ENCODE measurements around the gene UGT1A1. TPM values are rescaled to one million over a fixed set of nuclear protein-coding genes. Genes with fewer than 3 reads are reported as not detected.
"Not testable (repeated sequence)": the region's sequence is repeated elsewhere in the genome, so short reads cannot be mapped to it uniquely, and the experiment has no call there.

Gene UGT1A1
- polyA plus RNA-seq (ENCODE audit: insufficient read depth in 1 of 5, insufficient read length in 5 of 5, low replicate concordance in 1 of 5): under 1 TPM in 4 of 5 donors, not detected in 1; 0.05 to 0.10 (median 0.08) TPM
- long read RNA-seq, donor 1: 0 reads
- long read RNA-seq, donor 2: 0 reads
- long read RNA-seq, donor 3: 0 reads
- long read RNA-seq, donor 4: 0 reads
- long read RNA-seq, donor 5: 0 reads
- long read RNA-seq, donor 6: 0 reads
- long read RNA-seq, donor 7: 0 reads
- long read RNA-seq, donor 8: 0 reads

DNA sequence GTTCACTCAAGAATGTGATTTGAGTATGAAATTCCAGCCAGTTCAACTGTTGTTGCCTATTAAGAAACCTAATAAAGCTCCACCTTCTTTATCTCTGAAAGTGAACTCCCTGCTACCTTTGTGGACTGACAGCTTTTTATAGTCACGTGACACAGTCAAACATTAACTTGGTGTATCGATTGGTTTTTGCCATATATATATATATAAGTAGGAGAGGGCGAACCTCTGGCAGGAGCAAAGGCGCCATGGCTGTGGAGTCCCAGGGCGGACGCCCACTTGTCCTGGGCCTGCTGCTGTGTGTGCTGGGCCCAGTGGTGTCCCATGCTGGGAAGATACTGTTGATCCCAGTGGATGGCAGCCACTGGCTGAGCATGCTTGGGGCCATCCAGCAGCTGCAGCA lies at the start of gene UGT1A1:
TSS of gene UGT1A1 (plus strand) at position 228 of the 400 bp plus-strand sequence. CDS start at position 246, 18 bp downstream.
- no peak for DNase-seq

DNA sequence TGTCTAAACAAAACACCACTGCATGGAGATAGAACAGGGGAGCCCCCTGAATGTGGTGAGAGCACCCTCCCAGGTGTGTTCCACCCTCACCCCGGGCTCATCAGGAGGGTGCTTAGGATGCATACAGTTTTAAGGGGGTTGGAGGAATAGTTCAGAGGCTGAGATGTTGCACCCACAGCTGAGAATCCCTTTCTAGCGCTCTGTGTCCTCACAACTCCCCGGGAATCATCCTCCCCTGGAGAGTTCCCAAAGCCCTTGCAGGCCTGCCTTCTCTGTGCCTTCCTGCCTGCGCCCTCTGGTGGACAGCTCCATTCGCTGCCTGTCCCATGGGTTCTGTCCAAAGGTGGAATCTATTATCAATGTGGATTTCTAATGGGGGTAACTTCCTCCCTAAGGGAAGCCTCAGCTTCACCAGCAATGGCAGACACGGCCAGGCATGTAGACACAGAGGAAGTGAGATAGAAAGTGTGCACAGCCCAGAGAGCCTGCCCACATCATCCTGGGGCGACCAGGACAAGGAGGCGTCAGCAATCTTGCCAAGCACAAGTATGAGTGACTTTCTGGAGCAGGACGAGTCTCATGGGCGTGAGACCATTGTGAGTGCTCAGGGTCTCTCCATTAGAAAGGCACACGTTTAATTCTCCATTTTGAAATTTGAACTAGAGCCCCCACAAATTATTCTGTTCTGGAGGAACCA lies 48.6 kb upstream of the UGT1A1 start:
- DNase-seq: peak; percentile 52 to 66

DNA sequence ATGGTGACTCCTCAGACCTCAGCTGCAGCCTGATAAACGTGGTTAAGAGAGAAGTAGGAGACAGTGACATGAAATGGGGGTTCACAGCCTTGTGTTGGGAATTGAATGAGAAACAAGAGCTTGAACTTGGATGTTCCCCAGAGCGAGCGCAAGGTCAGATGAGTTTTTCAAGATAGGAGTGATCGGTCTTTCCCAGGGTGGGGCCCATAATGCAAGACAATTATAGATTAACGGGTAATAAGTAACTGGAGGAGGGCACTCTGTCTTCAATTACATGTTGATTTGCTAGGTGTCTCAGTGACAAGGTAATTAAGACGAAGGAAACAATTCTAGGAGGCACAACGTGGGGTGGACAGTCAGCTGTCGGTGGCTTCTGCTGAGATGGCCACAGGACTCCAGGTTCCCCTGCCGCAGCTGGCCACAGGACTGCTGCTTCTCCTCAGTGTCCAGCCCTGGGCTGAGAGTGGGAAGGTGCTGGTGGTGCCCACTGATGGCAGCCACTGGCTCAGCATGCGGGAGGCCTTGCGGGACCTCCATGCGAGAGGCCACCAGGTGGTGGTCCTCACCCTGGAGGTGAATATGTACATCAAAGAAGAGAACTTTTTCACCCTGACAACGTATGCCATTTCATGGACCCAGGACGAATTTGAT lies 47.3 kb upstream of the UGT1A1 start, which contains the start of gene UGT1A5:
TSS of gene UGT1A5 (plus strand) at position 297 of the 651 bp plus-strand sequence. CDS start at position 382, 85 bp downstream.
- no peak for DNase-seq

DNA sequence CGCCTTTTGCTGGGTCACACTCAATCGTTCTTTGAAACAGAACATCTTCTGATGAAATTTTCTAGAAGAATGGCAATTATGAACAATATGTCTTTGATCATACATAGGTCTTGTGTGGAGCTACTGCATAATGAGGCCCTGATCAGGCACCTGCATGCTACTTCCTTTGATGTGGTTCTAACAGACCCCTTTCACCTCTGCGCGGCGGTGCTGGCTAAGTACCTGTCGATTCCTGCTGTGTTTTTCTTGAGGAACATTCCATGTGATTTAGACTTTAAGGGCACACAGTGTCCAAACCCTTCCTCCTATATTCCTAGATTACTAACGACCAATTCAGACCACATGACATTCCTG lies 46.8 kb upstream of the UGT1A1 start:
- no peak for DNase-seq

DNA sequence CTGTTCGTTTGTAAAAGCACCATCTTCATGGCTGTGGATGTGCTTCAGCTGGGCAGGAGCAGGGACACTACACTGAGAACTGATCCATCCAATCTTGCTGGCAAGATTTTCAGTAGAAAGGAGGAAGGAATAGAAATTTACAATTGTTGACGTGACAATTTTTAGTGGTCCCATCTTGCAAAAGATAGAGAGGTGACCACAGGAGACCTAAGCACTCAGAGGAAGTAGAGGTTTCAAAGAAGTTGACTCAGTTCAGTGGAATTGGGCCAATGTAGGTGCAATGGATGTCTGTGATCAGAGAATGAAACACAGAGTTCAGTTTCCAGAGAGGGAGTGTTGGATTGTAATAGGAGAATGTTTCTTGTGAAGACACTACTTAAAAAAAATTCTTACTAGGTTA lies 45.9 kb upstream of the UGT1A1 start:
- DNase-seq: no peak

DNA sequence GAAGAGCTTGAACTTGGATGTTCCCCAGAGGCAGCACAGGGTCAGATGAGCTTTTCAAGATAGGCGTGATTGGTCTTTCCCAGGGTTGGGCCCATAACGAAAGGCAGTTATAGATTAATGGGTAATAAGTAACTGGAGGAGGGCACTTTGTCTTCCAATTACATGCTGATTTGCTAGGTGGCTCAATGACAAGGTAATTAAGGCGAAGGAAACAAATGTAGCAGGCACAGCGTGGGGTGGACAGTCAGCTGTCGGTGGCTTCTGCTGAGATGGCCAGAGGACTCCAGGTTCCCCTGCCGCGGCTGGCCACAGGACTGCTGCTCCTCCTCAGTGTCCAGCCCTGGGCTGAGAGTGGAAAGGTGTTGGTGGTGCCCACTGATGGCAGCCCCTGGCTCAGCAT lies 41.5 kb upstream of the UGT1A1 start, which contains the start of gene UGT1A4:
TSS of gene UGT1A4 (plus strand) at position 185 of the 400 bp plus-strand sequence. CDS start at position 270, 85 bp downstream.
- DNase-seq: no peak

DNA sequence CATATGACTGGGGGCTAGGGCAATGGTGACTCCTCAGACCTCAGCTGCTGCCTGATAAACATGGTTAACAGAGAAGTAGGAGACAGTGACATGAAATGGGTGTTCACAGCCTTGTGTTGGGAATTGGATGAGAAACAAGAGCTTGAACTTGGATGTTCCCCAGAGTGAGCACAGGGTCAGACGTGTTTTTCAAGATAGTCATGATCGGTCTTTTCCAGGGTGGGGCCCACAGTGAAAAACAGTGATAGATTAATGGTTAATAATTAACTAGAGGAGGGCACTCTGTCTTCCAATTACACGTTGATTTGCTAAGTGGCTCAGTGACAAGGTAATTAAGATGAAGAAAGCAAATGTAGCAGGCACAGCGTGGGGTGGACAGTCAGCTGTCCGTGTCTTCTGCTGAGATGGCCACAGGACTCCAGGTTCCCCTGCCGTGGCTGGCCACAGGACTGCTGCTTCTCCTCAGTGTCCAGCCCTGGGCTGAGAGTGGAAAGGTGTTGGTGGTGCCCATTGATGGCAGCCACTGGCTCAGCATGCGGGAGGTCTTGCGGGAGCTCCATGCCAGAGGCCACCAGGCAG lies 31.3 kb upstream of the UGT1A1 start, which contains the start of gene UGT1A3:
TSS of gene UGT1A3 (plus strand) at position 320 of the 579 bp plus-strand sequence. CDS start at position 405, 85 bp downstream.
- no peak for DNase-seq

DNA sequence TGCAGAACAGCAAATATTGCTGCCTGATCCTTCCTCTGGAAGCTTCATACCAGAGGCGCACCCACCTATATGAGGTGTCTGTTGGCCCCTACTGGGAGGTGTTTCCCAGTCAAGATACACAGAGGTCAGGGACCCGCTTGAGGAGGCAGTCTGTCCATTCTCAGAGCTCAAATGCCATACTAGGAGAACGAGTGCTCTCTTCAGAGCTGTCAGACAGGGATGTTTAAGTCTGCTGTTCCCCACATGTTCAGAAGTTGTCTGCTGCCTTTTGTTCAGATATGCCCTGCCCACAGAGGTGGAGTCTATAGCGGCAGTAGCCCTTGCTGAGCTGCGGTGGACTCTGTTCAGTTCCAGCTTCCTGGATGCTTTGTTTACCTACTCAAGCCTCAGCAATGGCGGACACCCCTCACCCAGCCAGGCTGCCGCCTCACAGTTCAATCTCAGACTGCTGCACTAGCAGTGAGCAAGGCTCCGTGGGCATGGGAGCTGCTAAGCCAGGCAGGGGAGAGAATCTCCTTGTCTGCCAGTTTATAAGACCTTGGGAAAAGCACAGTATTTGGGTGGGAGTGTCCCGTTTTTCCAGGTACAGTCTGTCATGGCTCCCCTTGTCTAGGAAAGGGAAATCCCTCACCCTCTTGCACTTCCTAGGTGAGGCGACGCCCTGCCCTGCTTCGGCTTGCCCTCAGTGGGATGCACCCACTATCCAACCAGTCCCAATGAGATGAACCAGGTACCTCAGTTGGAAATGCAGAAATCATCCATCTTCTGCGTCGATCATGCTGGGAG lies 23.0 kb upstream of the UGT1A1 start:
- DNase-seq: not testable (repeated sequence)

DNA sequence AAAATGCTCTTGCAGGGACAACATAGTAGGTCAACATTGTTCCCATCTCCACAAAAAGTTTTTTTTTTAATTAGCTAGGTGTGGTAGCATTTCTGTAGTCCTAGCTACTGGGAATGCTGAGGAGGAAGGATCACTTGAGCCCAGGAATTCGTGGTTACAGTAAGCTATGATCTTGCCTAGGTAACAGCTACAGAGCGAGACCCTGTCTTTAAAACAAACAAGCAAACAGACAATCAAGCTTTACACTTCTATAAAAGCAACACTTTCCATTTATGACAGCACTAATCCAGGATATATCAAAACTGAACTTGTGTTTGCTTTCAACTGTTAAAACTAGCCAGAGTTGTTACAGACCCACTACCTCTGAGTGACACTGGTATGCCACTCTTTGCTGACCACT lies 19.2 kb upstream of the UGT1A1 start:
- DNase-seq: no peak

DNA sequence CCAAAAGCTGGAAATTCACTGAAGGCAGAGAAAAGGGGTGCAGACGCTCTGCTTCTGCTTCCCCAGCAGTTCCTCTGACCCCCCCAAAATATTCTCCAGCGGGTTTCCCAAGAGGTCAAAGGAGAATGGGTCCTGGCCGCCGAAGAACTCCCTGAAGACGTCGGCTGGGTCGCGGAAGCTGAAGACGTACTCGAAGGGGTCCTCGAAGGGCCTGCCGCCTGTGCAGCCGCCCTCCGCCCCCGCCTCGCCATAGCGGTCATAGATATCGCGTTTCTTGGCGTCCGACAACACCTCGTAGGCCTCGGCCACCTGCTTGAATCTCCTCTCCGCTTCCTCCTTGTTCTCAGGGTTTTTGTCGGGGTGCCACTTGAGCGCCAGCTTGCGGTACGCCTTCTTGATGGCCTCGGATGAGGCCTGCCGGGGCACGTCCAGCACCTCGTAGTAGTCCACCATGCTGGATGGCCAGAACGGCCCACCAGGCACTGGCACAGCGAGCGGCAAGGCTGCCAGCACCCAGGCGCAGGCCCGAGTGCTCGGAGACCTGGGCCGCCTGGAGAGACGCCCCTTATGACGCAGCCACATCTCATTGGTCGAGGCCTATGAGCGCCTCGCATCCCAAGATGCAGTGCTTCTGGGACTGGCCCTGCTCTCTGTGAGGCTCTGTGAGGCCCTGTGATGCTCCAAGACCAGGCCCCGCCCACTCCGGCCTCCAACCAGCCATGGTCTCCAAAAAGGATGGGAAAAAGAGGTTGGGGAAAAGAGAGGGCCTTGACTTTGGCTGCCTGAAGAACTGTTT lies 16.4 kb upstream of the UGT1A1 start:
- DNase-seq: no peak

DNA sequence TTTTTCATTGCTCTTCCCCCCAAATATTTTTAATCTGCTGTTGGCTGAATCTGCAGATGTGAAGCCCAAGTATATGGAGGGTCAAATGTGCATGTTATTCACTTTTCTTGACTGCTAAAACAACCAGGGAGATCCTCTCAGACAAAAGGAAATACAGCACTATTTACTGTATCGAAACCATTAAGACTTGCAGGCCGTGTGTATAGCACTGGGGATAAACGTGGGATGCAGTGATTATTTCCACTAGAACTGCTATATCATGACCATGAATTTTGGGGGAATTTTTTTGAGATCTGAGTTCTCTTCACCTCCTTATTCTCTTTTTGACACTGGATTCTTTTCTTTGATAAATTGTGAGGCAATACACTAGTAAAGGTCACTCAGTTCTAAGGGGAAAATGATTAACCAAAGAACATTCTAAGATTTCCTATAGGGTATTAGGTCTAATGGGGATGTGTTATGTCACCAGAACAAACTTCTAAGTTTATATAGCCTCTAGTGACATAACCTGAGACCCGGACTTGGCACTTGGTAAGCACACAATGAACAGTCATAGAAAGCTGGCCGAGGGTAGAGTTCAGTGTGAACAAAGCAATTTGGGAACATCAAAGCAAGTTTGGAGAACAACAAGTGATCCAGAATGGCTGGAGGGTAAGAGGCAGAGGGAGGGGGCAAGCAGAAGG lies 14.9 kb upstream of the UGT1A1 start:
- DNase-seq: no peak

DNA sequence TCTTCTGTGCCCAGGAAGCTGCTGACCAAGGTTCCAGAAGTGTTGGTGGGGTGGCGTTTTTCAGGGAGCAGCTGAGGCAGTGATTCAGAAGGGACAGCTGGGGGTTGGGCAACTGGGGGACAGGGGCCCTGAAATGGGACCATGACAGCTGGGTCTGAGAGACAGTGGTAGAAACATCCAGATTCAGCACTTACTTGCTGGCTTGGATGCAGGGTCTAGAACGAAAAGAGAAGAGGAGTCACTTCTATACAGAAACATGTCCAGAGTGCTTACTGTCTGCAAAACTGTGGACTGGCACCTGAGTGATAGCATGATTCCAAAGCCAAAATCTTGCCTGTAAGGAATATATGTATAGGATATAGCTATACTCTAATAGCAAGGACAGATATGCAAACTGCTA lies 14.2 kb upstream of the UGT1A1 start:
- not testable (repeated sequence) for DNase-seq

DNA sequence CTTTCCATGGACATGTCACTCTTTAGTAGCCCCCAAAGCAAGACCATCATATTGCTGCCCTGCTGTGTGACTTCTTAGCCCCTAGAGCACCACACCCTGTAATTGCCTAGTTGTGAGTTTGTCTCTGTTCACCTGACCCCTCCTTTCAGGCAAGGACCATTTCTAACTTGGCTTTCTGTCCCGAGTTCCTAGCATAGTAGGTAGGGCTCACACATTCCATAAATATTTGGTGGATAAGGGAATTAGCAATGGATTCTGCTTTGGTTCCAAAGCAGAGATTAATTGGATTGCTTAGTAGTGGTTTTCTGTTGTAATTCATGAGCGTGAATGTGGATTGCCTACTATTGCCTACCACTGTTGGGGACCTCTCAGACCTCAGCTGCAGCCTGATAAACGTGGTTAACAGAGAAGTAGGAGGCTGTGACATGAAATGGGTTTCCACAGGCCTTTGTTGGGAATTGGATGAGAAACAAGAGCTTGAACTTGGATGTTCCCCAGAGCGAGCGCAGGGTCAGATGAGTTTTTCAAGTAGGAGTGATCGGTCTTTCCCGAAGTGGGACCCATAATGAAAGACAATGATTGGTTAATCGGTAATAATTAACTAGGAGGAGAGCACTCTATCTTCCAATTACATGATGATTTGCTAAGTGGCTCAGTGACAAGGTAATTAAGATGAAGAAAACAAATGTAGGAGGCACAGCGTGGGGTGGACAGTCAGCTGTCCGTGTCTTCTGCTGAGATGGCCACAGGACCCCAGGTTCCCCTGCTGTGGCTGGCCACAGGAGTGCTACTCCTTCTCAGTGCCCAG lies 13.4 kb upstream of the UGT1A1 start:
- DNase-seq: no peak

DNA sequence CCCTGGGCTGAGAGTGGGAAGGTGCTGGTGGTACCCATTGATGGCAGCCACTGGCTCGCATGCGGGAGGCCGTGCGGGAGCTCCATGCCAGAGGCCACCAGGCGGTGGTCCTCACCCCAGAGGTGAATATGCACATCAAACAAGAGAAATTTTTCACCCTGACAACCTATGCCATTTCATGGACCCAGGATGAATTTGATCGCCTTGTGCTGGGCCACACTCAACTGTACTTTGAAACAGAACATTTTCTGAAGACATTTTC lies 12.9 kb upstream of the UGT1A1 start:
- DNase-seq: no peak

DNA sequence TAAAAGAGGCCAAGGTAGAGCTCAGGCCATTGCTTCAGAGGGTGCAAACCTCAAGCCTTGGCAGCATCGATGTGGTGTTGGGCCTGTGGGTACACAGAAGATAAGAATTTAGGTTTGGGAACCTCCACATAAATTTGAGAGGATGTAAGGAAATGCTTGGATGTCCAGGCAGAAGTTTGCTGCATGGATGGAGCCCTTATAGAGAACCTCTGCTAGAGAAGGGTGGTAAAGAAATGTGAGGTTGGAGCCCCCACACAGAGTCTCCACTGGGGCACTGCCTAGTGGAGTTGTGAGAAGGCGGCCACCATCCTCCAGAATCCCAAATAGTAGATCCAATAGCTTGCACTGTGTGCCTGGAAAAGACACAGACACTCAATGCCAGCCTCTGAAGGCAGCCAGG lies 9.4 kb upstream of the UGT1A1 start:
- not testable (repeated sequence) for DNase-seq

DNA sequence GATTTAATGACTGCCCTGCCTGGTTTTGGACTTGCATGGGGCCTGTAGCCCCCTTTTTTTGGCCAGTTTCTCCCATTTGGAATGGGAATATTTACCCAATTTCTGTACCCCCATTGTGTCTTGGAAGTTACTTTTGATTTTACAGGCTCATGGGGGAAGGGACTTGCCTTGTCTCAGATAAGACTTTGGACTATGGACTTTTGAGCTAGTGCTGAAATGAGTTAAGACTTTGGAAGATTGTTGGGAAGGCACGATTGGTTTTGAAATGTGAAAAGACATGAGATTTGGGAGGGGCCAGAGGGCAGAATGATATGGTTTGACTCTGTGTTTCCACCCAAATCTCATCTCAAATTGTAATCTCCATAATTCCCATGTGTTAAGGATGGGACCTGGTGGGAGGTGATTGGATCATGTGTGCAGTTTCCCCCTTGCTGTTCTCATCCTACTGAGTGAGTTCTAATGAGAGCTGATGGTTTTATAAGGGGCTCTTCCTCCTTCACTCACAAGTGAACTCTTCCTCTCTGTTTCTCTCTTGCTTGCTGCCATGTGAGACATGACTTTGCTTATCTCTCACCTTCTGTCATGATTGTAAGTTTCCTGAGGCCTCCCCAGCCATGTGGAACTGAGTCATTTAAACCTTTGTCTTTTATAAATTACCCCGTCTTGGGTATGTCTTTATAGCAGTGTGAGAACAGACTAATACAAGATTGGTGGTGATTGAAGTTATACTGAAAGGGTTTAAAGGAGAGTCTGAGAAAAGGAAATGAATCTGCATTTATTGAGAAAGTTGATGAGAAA lies 8.7 kb upstream of the UGT1A1 start:
- DNase-seq: not testable (repeated sequence)

DNA sequence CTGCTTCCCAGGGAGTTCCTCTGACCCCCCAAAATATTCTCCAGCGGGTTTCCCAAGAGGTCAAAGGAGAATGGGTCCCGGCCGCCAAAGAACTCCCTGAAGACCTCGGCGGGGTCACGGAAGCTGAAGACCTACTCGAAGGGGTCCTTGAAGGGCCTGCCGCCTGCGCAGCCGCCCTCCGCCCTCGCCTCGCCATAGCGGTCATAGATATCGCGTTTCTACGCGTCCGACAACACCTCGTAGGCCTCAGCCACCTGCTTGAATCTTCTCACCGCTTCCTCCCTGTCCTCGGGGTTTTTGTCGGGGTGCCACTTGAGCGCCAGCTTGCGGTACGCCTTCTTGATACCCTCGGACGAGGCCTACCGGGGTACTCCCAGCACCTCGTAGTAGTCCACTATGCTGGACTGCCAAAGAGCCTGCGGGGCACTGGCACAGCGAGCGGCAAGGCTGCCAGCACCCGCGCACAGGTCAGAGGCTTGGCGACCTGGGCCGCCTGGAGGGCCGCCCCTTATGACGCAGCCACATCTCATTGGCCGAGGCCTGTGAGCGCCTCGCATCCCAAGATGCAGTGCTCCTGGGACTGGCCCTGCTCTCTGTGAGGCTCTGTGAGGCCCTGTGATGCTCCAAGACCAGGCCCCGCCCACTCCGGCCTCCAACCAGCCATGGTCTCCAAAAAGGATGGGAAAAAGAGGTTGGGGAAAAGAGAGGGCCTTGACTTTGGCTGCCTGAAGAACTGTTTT lies 5.0 kb upstream of the UGT1A1 start:
- no peak for DNase-seq
